Fibroblast of mammary gland (primary cell): ENCODE data around the gene S100A4.

Experiments used
- DNase-seq: peaks from one replicate; pipeline ENCODE4 v3.0.0-alpha.2; 2010; ENCODE audit warnings: low read depth
- H3K4me3 ChIP-seq: 2 replicates; pipeline ENCODE4 v1.5.1; 2011; ENCODE audit warnings: low read depth, mild to moderate bottlenecking, low read length, moderate library complexity; ENCODE audit not compliant: control insufficient read depth
- CTCF ChIP-seq: conservative IDR thresholded peaks from 2 replicates; pipeline ENCODE4 v1.5.1; 2011; ENCODE audit warnings: low read depth, low read length, inconsistent platforms; ENCODE audit not compliant: control insufficient read depth, insufficient read depth

Gene S100A4

DNA sequence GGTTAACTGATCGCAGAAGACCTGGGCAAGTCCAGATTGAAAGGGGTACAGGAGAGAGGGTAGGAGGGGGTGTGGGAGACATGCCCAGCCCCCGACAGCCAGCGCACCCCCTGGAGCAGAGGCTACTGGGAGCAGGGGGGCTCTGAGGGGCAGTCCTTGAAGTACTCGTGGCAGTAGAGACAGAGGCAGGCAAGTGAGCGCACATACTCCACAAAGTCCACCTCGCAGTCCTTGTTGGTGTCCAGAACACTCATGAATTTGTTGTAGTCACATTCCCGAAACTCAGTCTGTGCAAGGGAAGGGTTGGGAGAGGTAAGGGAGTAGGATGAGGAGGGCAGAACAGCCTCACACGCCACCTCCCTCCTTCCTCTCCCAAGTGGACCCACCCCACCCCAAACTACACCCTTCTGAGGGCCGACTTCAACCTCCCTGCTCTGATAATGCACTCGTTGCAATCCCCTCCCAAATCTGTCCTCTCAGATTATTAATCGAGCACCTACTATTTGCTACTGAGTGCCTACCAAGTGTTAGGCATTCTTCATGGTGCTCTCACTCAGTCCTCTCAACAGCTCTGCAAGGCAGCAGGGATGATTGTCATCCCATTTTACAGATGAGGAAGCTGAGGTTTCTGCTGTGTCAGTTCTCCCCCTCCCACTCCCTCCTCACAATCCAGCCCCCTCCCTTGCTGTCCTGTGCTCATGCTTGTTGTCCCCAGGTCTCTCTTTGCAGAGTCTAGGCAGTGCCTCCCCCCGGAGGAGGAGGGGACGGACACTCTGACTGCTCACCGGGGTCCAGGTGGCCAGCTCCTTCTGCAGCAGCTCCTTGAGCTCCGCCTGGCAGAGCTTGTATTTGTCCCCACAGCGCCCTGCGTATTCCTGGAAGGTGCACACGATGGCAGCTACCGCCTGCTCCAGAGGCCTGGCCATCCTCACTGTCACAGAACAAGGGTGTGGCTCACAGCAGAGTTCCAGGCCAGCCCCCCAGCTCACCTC is 2.2 kb upstream of the S100A4 start:
- TF ChIP-seq CTCF: no peak
- H3K4me3 ChIP-seq: no peak overlapping the region
- no peak for DNase-seq

DNA sequence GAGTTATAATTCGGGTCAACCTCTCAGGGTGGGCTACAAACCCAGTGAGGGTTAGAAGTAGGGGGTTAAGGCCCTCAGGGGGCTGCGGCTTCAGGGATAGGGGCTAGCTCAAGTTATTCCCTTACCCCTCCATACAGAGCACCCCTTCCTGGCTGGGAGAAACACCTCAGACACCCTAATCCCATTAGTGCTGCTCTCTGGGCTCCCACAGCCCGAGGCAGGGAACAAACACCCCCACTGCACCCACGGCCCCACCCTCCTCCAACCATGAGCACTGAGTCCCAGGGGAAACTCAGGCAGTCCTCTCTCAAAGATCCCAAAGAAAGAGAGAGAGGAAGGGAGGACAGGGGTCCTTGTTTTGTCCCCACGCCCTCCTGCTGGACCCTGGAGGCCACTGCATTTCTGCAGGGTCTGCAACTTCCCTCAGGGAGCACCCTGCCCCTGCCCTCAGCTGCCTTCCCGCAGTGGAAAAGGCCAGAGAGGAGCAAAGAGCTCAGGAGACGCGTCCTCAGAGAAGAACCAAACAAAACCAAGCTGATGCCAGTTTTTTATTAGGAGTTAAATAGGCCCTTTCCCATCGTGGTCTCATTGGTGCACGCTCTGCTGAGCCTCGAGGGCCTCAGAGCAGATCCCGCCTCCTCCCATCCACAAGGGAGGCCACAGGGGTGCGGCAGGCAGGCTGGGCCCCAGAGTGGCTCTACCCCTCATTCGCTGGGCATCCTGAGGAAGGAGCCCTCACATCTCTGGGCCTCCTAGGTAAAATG is 1.4 kb upstream of the S100A4 start:
- TF ChIP-seq CTCF: no peak
- peak overlapping the region; percentile 73 for H3K4me3 ChIP-seq
- DNase-seq: no peak

GRCh38 chr1:153546371-153546770 is 765 bp upstream of the S100A4 start:
- peak overlapping the region; percentile 73 for H3K4me3 ChIP-seq
- DNase-seq: no peak
- TF ChIP-seq CTCF: no peak

- peak overlapping the region; percentile 73 for H3K4me3 ChIP-seq
- TF ChIP-seq CTCF: no peak
- no peak for DNase-seq
Measured at GRCh38 chr1:153544453-153545066, 1.0 kb downstream of the S100A4 start.

DNA sequence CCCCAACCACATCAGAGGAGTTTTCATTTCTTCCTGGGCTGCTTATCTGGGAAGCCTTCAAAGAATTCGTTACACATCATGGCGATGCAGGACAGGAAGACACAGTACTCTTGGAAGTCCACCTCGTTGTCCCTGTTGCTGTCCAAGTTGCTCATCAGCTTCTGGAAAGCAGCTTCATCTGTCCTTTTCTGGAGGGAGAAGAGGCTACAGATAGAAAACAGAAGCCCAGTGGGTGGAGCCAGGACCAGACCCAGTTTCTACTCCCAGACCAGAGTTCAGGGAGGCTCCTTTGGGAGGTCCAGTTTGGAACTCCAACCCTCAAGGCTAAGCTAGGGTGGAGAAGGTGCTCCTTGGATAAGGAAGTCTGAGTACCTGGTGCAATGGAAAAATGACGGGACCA is 1.9 kb downstream of the S100A4 start:
- no peak for DNase-seq

More for the DNA sequence above, 1.9 kb downstream of the S100A4 start:
- TF ChIP-seq CTCF: no peak
- peak overlapping the region; percentile 73 for H3K4me3 ChIP-seq
